Endothelial cell of umbilical vein (primary cell): Measurements from ENCODE around the gene CCDC93. TPM values are rescaled to one million over a fixed set of nuclear protein-coding genes. Genes with fewer than 3 reads are reported as not detected.

Experiments
- BruUV-seq: library from RNA; stranded (reverse); fragments of 400-500 nt; replicated peaks from 2 replicates; lab custom pipeline; 2021; lab: Mats Ljungman, UMichigan
- CTCF ChIA-PET: fragments of 300-600, 350-600 bp; sonication (Branson Sonifier 250); formaldehyde crosslinking; loops from one replicate; lab custom pipeline; 2021; ENCODE audit warnings: antibody characterized with exemption, inconsistent platforms; lab: Charles Lee
- POLR2A ChIA-PET: fragments of 300-600, 350-600 bp; sonication (Branson Sonifier 250); formaldehyde crosslinking; loops from one replicate; lab custom pipeline; 2021; ENCODE audit warnings: antibody characterized with exemption, inconsistent platforms; lab: Charles Lee
- DNase-seq: peaks from one replicate; pipeline ENCODE4 v3.0.0-alpha.2; 2011; ENCODE audit warnings: low read depth, low spot score
- FAIRE-seq: peaks from 2 replicates; lab custom pipeline; 2011; peaks lifted over from hg19 to GRCh38; lab: Jason Lieb, UNC
- H2AFZ ChIP-seq: 2 replicates; pipeline ENCODE4 v1.6.0; 2012; ENCODE audit warnings: low read depth, low read length, control low read depth, inconsistent platforms
- H3K27ac ChIP-seq: 2 replicates; pipeline ENCODE4 v1.5.1; 2011; ENCODE audit warnings: low read depth, mild to moderate bottlenecking, control low read depth, low read length, moderate library complexity; ENCODE audit not compliant: insufficient read depth
- H3K27me3 ChIP-seq, 2 experiments: 2 replicates each; pipeline versions ENCODE4 v1.6.0 to v1.6.1; 2011; ENCODE audit warnings: low read length in 2 of 2, mixed read lengths in 1 of 2; ENCODE audit not compliant: control insufficient read depth in 2 of 2, insufficient read depth in 2 of 2
- H3K36me3 ChIP-seq, 2 experiments: 2 replicates in 1 of 2; 3 replicates in 1 of 2; pipeline ENCODE4 v1.5.1; 2011; ENCODE audit warnings: low read length in 2 of 2, mild to moderate bottlenecking in 1 of 2, moderate library complexity in 1 of 2; ENCODE audit not compliant: control insufficient read depth in 2 of 2, insufficient read depth in 2 of 2; ENCODE audit errors: extremely low read depth in 1 of 2
- H3K4me1 ChIP-seq: 3 replicates; pipeline ENCODE4 v1.5.1; 2011; ENCODE audit warnings: mild to moderate bottlenecking, low read length; ENCODE audit not compliant: control insufficient read depth, insufficient read depth; ENCODE audit errors: extremely low read depth
- H3K4me2 ChIP-seq: 2 replicates; pipeline ENCODE4 v1.6.1; 2011; ENCODE audit warnings: low read length, control low read depth, mixed read lengths; ENCODE audit not compliant: insufficient read depth
- H3K4me3 ChIP-seq, 3 experiments: fragments of 200-600 bp in 1 of 3; sonication (generic), shearing (Covaris generic) in 1 of 3; replicated peaks in 1 of 3; 2 replicates each; pipeline ENCODE4 v1.5.1; 2011 to 2016; ENCODE audit warnings: control low read depth in 3 of 3, low read length in 3 of 3, mild to moderate bottlenecking in 2 of 3, inconsistent platforms in 1 of 3, low read depth in 1 of 3, moderate library complexity in 1 of 3; ENCODE audit not compliant: insufficient read depth in 1 of 3
- H3K79me2 ChIP-seq: 2 replicates; pipeline ENCODE4 v1.6.0; 2012; ENCODE audit warnings: low read length, inconsistent platforms; ENCODE audit not compliant: control insufficient read depth, insufficient read depth
- H3K9ac ChIP-seq: replicated peaks from 2 replicates; pipeline ENCODE3; 2011; ENCODE audit warnings: low read length, control low read depth; ENCODE audit not compliant: insufficient read depth; ENCODE audit errors: extremely low read depth
- H3K9me1 ChIP-seq: replicated peaks from 3 replicates; pipeline ENCODE4 v1.6.0; 2011; ENCODE audit warnings: mild to moderate bottlenecking, low read length; ENCODE audit not compliant: control insufficient read depth, insufficient read depth; ENCODE audit errors: extremely low read depth
- H3K9me3 ChIP-seq: replicated peaks from 2 replicates; pipeline ENCODE4 v1.5.1; 2012; ENCODE audit warnings: low read length, inconsistent platforms; ENCODE audit not compliant: control insufficient read depth, insufficient read depth
- H4K20me1 ChIP-seq: replicated peaks from 2 replicates; pipeline ENCODE3; 2011; ENCODE audit warnings: mild to moderate bottlenecking, low read length; ENCODE audit not compliant: control insufficient read depth, insufficient read depth; ENCODE audit errors: extremely low read depth
- CTCF ChIP-seq, 2 donors: IDR thresholded peaks; 1 replicate in 1 of 2; 2 replicates in 1 of 2; pipeline ENCODE4 v1.5.1; 2011; ENCODE audit warnings: low read length in 2 of 2, mild to moderate bottlenecking in 2 of 2, moderate library complexity in 2 of 2, control low read depth in 1 of 2, inconsistent platforms in 1 of 2, low read depth in 1 of 2; ENCODE audit not compliant: insufficient read depth in 1 of 2; ENCODE audit errors: extremely low read depth in 1 of 2
- EZH2 ChIP-seq: IDR thresholded peaks from 2 replicates; pipeline ENCODE4 v1.6.1; 2012; ENCODE audit warnings: borderline replicate concordance, low read depth, mild to moderate bottlenecking, moderate library complexity, low read length, inconsistent platforms; ENCODE audit not compliant: severe bottlenecking
- FOS ChIP-seq: IDR thresholded peaks from 2 replicates; pipeline ENCODE4 v1.6.1; 2011; ENCODE audit warnings: mild to moderate bottlenecking, low read length, moderate library complexity, borderline replicate concordance; ENCODE audit not compliant: insufficient read depth
- GATA2 ChIP-seq: IDR thresholded peaks from 2 replicates; pipeline ENCODE4 v1.7.0; 2011; ENCODE audit warnings: low read depth, mild to moderate bottlenecking, moderate library complexity, mixed read lengths, low read length; ENCODE audit not compliant: insufficient read length, insufficient read depth
- JUN ChIP-seq: IDR thresholded peaks from 2 replicates; pipeline ENCODE4 v1.6.1; 2011; ENCODE audit warnings: borderline replicate concordance, low read depth; ENCODE audit not compliant: insufficient read length, insufficient read depth
- MYC ChIP-seq: IDR thresholded peaks from one replicate; pipeline ENCODE4 v1.6.1; 2011; ENCODE audit warnings: mild to moderate bottlenecking, low read depth, low read length
- POLR2A ChIP-seq: IDR thresholded peaks from 2 replicates; pipeline ENCODE4 v1.6.1; 2012; ENCODE audit warnings: low read depth, mild to moderate bottlenecking, control low read depth, low read length
- POLR2AphosphoS5 ChIP-seq: IDR thresholded peaks from 2 replicates; pipeline ENCODE4 v1.6.1; 2012; ENCODE audit warnings: low read depth, mild to moderate bottlenecking, control low read depth, low read length, moderate library complexity; ENCODE audit not compliant: insufficient read depth
- dilution Hi-C: fragments of 300-500 bp; cut with MboI; formaldehyde crosslinking; loops from one replicate; pipeline ENCODE4 v1.15.0; 2019; ENCODE audit warnings: low sequenced_read_pairs; ENCODE audit not compliant: extremely low pct_ligation_motif_present
- intact Hi-C: fragments of 100-400 bp; cut with micrococcal nuclease; formaldehyde crosslinking; loops from one replicate; pipeline ENCODE4 v1.10.0; 2022
- polyA plus RNA-seq, 4 experiments: library from polyadenylated mRNA; depleted of rRNA in 3 of 4; stranded (reverse) in 3 of 4; unstranded in 1 of 4; fragments of >200 nt; gene quantifications; 2 replicates each; pipeline versions ENCODE4 v1.2.1 to v1.2.3, GENCODE V29; 2011 to 2012; ENCODE audit warnings: missing spikeins in 1 of 4
- total RNA-seq: library from RNA; stranded (reverse); gene quantifications from 2 replicates; pipeline ENCODE4 v1.2.3, GENCODE V29; 2021
- TF ChIP-seq, protein P1 (sequence below): IDR thresholded peaks from 2 replicates; pipeline ENCODE4 v1.6.1; 2011; ENCODE audit not compliant: insufficient read depth, insufficient read length

Gene CCDC93
- total and polyA plus RNA-seq, 2 donors (not counting 3 experiments of a cell fraction or from before 2014, with no cell fraction given) = 13.8 to 35.1 TPM

DNA sequence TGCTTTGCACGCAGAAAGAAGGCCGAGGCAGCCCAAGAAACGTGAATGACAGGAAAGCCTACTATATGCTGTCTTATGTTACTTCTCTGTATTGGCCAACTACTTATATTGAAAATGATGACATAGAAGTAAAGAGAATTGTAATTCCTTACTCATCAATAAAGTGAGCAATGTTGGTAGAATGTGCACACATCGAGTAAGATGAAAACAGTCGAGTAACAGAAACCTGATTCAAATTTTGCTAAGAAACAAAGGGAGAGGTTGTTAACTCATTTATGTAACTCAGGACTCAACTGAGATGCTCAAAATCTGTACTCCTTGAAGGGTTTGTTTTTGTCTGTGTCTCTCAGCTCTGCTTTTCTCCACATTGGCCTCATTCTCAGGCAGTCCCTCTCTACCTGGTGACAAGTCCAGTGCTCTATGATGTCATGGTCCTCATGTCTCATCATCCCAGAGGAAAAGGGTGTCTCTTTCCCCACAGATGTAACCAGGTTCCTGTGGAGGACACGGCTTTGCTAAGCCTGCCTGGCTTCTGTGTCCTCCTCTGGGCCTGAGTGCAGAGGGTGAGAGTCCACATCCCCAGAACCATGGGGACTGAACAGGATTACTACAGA, 30.3 kb upstream of the CCDC93 start:
- Histone ChIP-seq H2AFZ (no peak overlapping the region), H3K36me3 (no peaks in the 10 kb centered on the region), H3K27me3 (peaks cover 8 to 12% of the 10 kb centered on the region in 2 experiments), H3K9me1 (no peaks in the 10 kb centered on the region), H3K4me3 (no peak overlapping the region), H3K9me3 (no peaks in the 10 kb centered on the region), H3K4me2 (no peak overlapping the region), H3K79me2 (no peaks in the 10 kb centered on the region), H3K4me1 (peaks cover 12% of the 10 kb centered on the region), H4K20me1 (no peaks in the 10 kb centered on the region), H3K27ac (no peak overlapping the region), H3K9ac (no peak overlapping the region)
- no peak for DNase-seq
- no peak for FAIRE-seq
- ChIA-PET CTCF (no interaction called here), POLR2A (no interaction called here)
- no TSS peak for BruUV-seq
- dilution Hi-C loops = no loop called here
- intact Hi-C loops = no loop called here
- no peak for TF ChIP-seq CTCF (IDR thresholded peaks at IDR 0.05; ENCODE audit: extremely low read depth in 1 of 2, insufficient read depth in 1 of 2, low read depth in 1 of 2, low read length in 2 of 2)

DNA sequence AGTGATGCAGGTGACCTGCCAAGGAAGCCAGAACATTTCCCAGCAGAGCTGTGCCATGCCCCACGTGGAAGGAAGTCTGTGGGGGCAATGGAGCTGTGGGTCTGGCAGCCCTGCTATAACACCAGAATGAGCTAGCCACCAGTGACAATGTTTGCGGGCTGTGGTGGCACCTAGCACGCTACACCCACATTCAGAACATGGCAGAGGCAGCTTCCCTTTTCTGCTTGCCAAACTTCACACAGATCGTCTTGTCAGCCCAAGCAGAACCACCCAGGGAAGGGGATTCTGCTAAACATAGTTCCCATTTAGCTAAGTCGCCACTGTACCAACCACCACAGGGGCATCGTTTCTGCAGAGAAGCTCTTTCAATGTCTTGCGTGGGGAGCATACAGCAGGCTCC, 27.0 kb upstream of the CCDC93 start:
- H3K4me3 ChIP-seq = no peak overlapping the region
- no peaks in the 10 kb centered on the region for H3K36me3 ChIP-seq
- no peaks in the 10 kb centered on the region for H3K9me3 ChIP-seq
- H3K9me1 ChIP-seq = no peaks in the 10 kb centered on the region
- no peak overlapping the region for H3K9ac ChIP-seq
- CTCF ChIA-PET = interaction anchor here (0.8 to 2.0 kb wide), 6 partner anchors 8 to 815 kb away, joined by 3 to 18 read pairs (median 4); no protein-coding TSS in a partner anchor
- FAIRE-seq (no peak), DNase-seq (no peak)
- H3K79me2 ChIP-seq = no peaks in the 10 kb centered on the region
- peaks cover 12 to 24% of the 10 kb centered on the region in 2 experiments for H3K27me3 ChIP-seq
- no peak overlapping the region for H2AFZ ChIP-seq
- BruUV-seq = no TSS peak
- intact Hi-C loops = no loop called here
- no peaks in the 10 kb centered on the region for H3K4me1 ChIP-seq
- H3K27ac ChIP-seq = no peak overlapping the region
- dilution Hi-C loops = no loop called here
- TF ChIP-seq CTCF (IDR thresholded peaks at IDR 0.05; ENCODE audit: extremely low read depth in 1 of 2, insufficient read depth in 1 of 2, low read depth in 1 of 2, low read length in 2 of 2) (no peak), POLR2A (no peak), FOS (no peak), EZH2 (no peak), POLR2AphosphoS5 (no peak), MYC (no peak), GATA2 (no peak), JUN (no peak)
- TF ChIP-seq, protein P1, sequence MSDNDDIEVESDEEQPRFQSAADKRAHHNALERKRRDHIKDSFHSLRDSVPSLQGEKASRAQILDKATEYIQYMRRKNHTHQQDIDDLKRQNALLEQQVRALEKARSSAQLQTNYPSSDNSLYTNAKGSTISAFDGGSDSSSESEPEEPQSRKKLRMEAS = no peak
- no peak overlapping the region for H3K4me2 ChIP-seq
- POLR2A ChIA-PET = no interaction called here
- H4K20me1 ChIP-seq = no peaks in the 10 kb centered on the region
